Mononuclear cell (primary cell): ENCODE measurements around the gene RRP12. TPM values are rescaled to one million over a fixed set of nuclear protein-coding genes. Genes with fewer than 3 reads are reported as not detected.

ENCODE experiments used
- H3K27me3 ChIP-seq: 2 replicates; pipeline ENCODE4 v1.6.0; 2011; ENCODE audit warnings: low read length, control low read depth; ENCODE audit not compliant: insufficient read depth
- H3K4me1 ChIP-seq: 2 replicates; pipeline ENCODE4 v1.5.1; 2011; ENCODE audit warnings: mild to moderate bottlenecking, low read length, control low read depth; ENCODE audit not compliant: insufficient read depth
- H3K4me3 ChIP-seq: 2 replicates; pipeline ENCODE4 v1.5.1; 2011; ENCODE audit warnings: mild to moderate bottlenecking, low read length, moderate library complexity
- H3K9me3 ChIP-seq: 2 replicates; pipeline ENCODE4 v1.5.1; 2011; ENCODE audit warnings: low read depth, mild to moderate bottlenecking, control low read depth, low read length
- total RNA-seq: library from RNA; depleted of rRNA; stranded (reverse); fragments of >200 nt; gene quantifications from one replicate; pipeline ENCODE4 v1.2.3, GENCODE V29; 2012

RRP12 gene
- total RNA-seq, 1 donor = 37.8 TPM

DNA sequence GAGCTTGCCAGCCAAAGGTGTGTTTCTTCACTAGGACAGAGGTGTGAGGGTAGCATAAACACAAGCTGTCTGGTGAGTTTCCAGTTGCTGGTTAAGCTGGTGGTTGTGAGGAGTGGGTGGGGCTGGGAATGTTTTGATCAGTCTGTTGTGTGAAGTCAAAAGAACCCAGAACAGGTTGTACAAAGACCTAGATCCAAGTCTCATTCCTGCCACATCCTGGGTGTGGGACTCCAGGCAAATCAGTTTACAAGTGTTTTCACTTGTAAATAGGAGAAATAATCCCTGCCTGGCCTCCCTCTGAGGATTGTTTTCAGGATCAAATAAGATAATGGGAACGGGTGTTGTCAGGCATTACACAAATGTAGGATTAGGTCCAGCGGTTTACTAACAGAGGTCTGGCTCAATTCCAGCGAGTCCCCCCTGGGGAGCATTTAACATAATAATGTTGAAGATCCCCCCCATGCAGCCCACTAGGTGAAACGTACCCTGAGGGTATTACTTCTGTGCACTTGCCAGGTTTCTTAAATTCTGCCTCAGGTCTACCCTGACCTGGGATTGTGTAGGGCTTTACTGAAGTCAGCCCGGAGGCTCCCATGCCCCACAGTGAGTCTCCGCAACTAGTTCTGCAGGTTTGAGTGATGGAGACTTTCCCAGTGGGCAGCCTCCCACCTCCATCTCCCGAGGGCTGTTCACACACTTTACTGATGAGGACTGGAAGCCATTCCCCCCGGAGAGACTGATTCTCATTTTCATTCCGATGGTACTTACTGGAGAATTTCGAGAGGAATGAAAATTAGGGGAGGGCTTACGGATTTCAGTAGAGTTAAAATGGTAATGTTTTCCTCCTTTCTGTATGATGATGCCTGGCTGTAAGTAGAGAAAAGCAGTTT lies 64.0 kb downstream of the RRP12 start:
- Histone ChIP-seq H3K4me1 (peaks cover 29% of the 10 kb centered on the region), H3K27me3 (no peaks in the 10 kb centered on the region), H3K4me3 (no peak overlapping the region), H3K9me3 (no peaks in the 10 kb centered on the region)

GRCh38 chr10:97336446-97336845 lies 64.7 kb downstream of the RRP12 start:
- Histone ChIP-seq H3K27me3 (no peaks in the 10 kb centered on the region), H3K9me3 (no peaks in the 10 kb centered on the region), H3K4me3 (no peak overlapping the region), H3K4me1 (peaks cover 36% of the 10 kb centered on the region)

DNA sequence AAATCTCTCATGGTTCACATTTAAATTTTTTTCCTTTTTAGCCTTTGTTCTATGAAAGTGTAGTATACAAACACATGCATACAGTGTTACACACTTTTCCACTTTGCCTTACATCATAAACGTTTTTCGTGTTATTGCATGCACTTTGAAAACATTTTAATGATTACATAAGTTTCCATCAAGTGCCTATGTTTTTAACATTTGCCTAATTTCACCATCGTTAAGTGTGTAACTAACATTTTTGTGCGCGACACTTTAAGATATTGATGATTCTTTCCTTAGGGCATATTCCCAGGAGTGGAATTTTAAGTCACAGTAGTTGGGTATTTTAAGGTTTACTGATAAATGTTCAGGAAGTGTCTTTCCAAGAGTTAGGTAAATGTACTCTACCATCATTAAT lies 65.1 kb downstream of the RRP12 start:
- Histone ChIP-seq H3K27me3 (no peaks in the 10 kb centered on the region), H3K9me3 (no peaks in the 10 kb centered on the region), H3K4me1 (peaks cover 40% of the 10 kb centered on the region), H3K4me3 (no peak overlapping the region)

GRCh38 chr10:97335188-97335619 lies 65.9 kb downstream of the RRP12 start:
- no peaks in the 10 kb centered on the region for H3K9me3 ChIP-seq
- no peaks in the 10 kb centered on the region for H3K27me3 ChIP-seq
- H3K4me1 ChIP-seq = peaks cover 48% of the 10 kb centered on the region

GRCh38 chr10:97334370-97335175 lies 66.6 kb downstream of the RRP12 start, which contains the start of gene FRAT2:
TSS of gene FRAT2 (minus strand) at chr10:97334729. CDS start at chr10:97334572, 157 bp downstream.
- no peaks in the 10 kb centered on the region for H3K27me3 ChIP-seq
- peak within 1 kb of the TSS; percentile 60 for H3K4me3 ChIP-seq
- H3K9me3 ChIP-seq = no peaks in the 10 kb centered on the region
- peaks cover 55% of the 10 kb centered on the region for H3K4me1 ChIP-seq

More at GRCh38 chr10:97335188-97335619, 65.9 kb downstream of the RRP12 start:
- peak overlapping the region; percentile 60 for H3K4me3 ChIP-seq

GRCh38 chr10:97333601-97334369 lies 67.4 kb downstream of the RRP12 start:
- Histone ChIP-seq H3K9me3 (no peaks in the 10 kb centered on the region), H3K4me3 (peak overlapping the region; percentile 60), H3K27me3 (no peaks in the 10 kb centered on the region), H3K4me1 (peaks cover 63% of the 10 kb centered on the region)

DNA sequence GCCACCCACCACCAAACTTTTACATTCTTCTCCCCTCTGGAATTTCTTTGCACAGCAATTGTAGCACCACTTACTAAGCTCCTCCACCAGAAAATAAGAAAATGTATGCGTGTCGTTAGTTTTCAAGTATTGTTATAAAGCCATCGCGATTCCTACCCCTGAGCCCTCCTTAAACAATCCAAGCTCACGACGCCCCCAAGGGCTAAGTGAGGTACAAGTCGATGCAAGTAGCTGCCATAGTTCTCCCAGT lies 67.9 kb downstream of the RRP12 start:
- H3K9me3 ChIP-seq = no peaks in the 10 kb centered on the region
- H3K4me1 ChIP-seq = peaks cover 68% of the 10 kb centered on the region
- no peaks in the 10 kb centered on the region for H3K27me3 ChIP-seq
- peak overlapping the region; percentile 60 for H3K4me3 ChIP-seq

DNA sequence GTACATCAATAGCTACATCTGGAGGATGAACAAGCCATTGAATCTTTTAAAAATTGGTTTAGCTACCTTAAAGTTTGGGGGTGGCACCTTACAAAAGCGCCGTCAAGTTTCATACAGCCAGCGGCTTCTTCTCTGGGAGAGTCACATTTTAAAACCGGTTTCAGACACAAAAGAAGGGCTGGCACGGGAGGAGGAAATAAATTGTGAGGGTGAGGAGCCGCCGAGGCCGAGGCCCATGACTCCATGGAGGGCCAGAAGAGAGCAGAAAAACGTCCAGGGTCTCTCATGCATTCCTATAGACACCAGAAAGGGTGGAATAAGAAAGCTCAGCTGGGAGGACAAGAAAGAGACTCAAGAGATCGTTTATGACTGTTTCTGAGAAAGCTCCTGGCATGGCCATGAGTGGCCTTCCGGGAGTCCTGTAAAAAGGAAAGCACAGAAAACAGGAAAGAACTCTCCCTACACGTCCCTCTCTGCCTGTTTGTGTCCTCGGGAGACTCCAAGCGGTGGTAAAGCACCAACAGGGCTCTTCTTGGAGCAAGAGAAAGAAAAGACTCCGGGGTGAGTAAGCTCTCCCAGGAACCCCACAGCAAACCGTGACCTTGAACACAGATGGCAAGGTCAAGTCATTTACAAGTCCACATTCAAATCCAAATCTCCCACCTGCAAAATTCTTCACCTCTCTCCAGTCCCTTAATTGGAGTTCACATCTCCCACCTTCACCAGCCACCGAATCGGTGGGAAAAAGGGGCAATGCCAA lies 68.4 kb downstream of the RRP12 start:
- peak overlapping the region; percentile 60 for H3K4me3 ChIP-seq
- H3K4me1 ChIP-seq = peaks cover 73% of the 10 kb centered on the region

GRCh38 chr10:97331153-97331703 lies 69.9 kb downstream of the RRP12 start:
- no peaks in the 10 kb centered on the region for H3K27me3 ChIP-seq
- H3K4me1 ChIP-seq = peaks cover 80% of the 10 kb centered on the region
- peak overlapping the region; percentile 60 for H3K4me3 ChIP-seq
- H3K9me3 ChIP-seq = no peaks in the 10 kb centered on the region

More for the DNA sequence above, 68.4 kb downstream of the RRP12 start:
- Histone ChIP-seq H3K9me3 (no peaks in the 10 kb centered on the region), H3K27me3 (no peaks in the 10 kb centered on the region)

DNA sequence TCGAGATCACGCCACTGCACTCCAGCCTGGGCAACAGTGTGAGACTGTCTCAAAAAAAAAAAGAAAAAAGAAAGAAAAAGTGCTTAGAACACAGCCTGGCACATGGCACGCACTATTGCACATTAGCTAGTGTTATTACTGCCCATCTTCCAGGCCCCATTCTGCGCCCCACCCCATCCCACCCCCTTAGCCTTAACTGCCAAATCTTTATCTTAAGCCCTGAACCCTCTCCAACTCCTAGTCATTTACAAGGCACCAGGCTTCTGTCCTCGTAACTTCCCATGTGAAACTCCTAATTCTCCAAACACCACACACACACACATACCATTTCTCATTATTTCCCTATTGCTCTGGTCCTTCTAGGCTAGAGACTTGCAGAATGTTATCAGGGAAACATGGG lies 71.4 kb downstream of the RRP12 start:
- Histone ChIP-seq H3K4me3 (no peak overlapping the region), H3K9me3 (no peaks in the 10 kb centered on the region), H3K27me3 (no peaks in the 10 kb centered on the region), H3K4me1 (peaks cover 72% of the 10 kb centered on the region)

GRCh38 chr10:97328646-97329453 lies 72.3 kb downstream of the RRP12 start:
- peaks cover 72% of the 10 kb centered on the region for H3K4me1 ChIP-seq
- H3K4me3 ChIP-seq = no peak overlapping the region
- H3K9me3 ChIP-seq = no peaks in the 10 kb centered on the region
- H3K27me3 ChIP-seq = no peaks in the 10 kb centered on the region

GRCh38 chr10:97327348-97328294 lies 73.5 kb downstream of the RRP12 start:
- Histone ChIP-seq H3K9me3 (no peaks in the 10 kb centered on the region), H3K27me3 (no peaks in the 10 kb centered on the region), H3K4me1 (peaks cover 71% of the 10 kb centered on the region), H3K4me3 (no peak overlapping the region)

DNA sequence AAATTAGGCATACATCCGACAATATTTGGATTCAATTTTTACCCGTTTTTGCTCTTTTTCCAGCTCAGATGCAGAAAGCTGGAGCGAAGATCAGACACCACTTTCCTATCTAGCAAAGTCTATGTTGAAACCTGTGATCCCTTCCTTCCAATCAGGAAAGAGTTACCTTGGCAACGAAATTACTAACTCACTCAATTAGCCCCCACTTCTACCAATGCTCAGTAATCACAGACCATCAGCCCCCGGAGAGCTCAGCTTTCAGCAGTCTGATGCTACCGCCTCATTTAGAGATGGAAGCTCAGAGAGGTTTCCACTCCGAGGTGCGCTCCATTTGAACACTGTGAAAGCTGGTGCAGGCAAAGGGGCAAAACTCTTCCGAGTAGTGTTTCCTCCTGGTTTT lies 75.4 kb downstream of the RRP12 start:
- Histone ChIP-seq H3K4me3 (no peak overlapping the region), H3K4me1 (peaks cover 69% of the 10 kb centered on the region), H3K27me3 (no peaks in the 10 kb centered on the region), H3K9me3 (no peaks in the 10 kb centered on the region)
